GM18868 (cell line): ENCODE measurements around the gene KCNK10.
A peak's percentile ranks its signal among the peaks of the same experiment; 100 is the strongest.

Experiments
- ATAC-seq: cut with Tn5 transposase; IDR thresholded peaks from one replicate; pipeline ENCODE4 v1.9.1; 2021; ENCODE audit warnings: mild to moderate bottlenecking, moderate library complexity; ENCODE audit not compliant: unreplicated experiment

KCNK10 gene

DNA sequence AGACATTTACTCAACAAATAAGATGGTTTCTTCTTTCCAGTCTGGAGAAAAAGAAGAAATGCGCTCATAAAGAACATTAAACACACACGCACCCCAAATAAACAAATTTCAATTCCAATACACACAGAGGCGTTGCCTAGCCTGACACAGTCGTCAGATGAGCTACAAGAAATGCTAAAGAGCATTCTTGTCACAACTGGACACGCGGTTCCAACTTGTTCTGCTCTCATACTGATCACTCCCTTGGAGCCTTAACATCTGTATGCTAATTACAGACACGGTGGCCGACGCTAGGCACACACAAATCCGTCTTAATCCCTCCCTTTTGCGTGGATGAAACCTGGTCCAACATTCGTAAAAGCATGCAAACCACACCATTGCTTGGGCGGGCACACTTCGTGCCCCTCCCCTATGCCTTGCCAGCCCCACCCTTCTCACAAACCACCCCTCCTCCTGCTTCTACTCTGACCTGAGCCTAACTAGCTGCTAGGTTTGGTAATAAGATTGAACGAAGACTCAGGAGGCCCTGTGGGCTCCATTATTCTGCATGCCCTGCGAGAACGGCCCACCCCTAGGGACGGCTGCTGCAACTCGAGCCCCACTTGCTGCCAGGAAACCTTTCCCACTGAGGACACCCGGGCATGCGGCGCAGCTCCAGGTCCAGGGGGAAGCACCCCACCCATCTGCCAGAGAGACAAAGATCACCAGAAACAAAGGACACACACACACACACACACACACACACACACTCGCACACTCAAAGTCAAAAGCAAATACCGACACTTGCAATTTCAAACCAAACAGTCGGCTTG is 1.2 kb downstream of the KCNK10 start:
- no peak for ATAC-seq

- ATAC-seq: no peak
Measured at GRCh38 chr14:88318406-88318805, 4.7 kb downstream of the KCNK10 start.

- no peak for ATAC-seq
Measured at GRCh38 chr14:88316521-88316920, 6.5 kb downstream of the KCNK10 start.

DNA sequence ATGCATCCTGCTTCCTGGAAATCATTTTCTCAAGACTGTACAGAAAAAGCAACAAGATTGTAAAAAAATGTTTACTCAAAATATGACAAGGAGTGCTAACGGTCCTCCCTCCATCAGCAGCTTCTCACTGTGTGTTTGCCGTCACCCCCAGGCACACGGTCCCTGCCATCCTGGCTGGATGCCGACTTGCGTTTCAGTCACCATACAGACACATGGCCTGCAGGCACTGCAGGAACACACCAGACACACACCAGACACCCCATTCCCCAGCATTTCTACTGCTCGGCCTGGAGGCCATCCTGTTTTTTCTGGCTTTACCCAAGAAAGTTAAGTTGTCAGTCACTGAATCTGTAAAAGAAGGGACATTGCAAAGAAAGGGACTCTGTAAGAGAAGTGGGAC is 10.8 kb downstream of the KCNK10 start:
- no peak for ATAC-seq

- ATAC-seq: no peak
Measured at GRCh38 chr14:88311780-88312179, 11.3 kb downstream of the KCNK10 start.

GRCh38 chr14:88310449-88310848 is 12.6 kb downstream of the KCNK10 start:
- ATAC-seq: no peak

DNA sequence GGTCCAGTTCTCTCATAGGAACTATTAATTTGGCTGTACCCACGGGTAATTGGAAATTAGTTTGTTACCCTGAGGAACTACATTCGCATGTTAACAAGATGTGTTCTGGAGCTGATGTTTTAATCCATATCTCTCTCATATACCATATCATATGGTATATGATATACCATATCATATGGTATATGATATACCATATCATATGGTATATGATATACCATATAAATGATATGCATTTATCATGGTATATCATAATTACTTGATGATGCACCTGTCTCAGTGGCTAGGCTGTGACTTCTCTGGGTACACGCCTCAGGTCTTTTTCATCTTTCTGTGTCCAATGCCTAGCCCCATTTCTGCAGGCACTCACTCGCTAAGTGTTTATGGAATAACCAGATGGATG is 13.0 kb downstream of the KCNK10 start:
- ATAC-seq: no peak

- ATAC-seq: no peak
Measured at GRCh38 chr14:88305528-88306322, 17.3 kb downstream of the KCNK10 start.

DNA sequence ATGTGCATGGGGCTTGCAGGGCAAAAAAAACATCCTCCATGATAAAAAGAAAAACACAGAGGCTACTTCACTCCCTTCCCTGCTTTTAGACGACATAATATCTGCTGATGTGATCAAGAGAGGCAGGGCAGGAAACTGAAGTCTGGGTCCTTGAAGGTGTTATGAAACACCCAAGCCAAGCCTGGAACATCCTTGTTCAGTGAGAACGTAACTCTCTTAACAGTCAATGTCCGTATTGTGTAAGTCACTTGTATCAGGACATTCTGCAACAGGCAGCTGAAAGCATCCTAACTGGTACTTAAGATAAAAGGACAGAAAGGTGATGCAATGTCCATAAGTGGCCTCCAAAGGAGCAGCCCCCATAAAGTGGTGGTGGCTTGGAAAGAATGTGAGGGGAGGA is 20.0 kb downstream of the KCNK10 start:
- ATAC-seq: no peak

DNA sequence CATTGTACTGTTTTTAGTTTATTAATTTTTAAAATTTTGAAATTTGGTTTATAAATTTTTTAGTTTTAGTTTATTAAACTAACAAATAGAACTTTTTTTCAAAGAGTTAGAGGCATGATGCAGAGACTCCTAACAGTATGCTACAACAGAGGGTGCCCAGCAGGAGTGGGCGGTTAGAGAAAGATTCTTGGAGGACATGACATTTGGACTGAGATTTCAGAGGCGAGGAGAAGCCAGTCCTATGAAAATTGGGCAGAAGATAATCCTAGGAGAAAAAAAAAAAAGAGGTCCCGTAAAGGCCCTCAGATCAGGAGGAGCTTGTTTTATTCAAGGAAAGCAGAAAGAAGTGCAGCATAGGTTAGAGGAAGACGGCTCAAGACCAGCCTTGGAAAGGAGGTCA is 21.7 kb downstream of the KCNK10 start:
- no peak for ATAC-seq

GRCh38 chr14:88300817-88301216 is 22.3 kb downstream of the KCNK10 start:
- no peak for ATAC-seq

- ATAC-seq: peak; percentile 82
Measured at GRCh38 chr14:88299865-88300530, 23.1 kb downstream of the KCNK10 start.

DNA sequence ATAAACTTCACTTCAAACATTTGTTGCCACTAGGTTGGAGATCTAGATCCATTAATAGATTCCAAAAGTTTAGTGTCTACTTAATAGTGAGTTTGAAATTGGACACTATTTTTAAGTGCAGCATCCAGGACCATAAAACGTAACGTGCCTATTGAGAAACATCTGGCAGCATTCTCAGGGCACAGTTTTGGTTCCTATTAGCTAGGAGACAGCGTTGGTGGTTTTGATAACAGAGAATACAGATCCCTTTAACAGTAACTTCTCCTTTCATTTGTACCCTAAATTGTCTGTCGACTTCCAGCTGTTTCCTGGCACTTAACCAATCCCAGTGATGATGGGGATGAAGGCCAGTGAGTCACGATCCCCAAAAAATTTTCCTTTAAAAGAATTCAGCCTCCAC is 25.8 kb downstream of the KCNK10 start:
- ATAC-seq: no peak

DNA sequence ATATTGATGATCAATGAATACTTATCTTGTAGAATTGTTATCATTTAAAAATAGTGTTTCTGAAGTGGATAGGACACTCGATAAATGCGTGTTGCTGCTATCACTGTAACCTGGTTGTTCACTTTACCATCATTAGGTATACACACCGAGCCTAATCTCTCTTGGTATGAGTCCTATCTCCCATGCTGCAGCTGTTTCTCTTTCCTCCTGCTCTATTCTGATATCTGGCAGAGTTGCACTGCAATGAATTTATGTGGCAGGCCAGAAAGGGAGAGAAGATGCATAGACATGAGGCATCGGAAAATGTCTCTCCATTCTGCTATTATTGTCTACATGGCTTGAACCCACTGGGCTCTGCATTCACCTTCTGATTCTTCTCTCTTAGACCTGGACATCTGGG is 26.7 kb downstream of the KCNK10 start:
- ATAC-seq: no peak

- ATAC-seq: no peak
Measured at GRCh38 chr14:88289996-88290395, 33.1 kb downstream of the KCNK10 start.

DNA sequence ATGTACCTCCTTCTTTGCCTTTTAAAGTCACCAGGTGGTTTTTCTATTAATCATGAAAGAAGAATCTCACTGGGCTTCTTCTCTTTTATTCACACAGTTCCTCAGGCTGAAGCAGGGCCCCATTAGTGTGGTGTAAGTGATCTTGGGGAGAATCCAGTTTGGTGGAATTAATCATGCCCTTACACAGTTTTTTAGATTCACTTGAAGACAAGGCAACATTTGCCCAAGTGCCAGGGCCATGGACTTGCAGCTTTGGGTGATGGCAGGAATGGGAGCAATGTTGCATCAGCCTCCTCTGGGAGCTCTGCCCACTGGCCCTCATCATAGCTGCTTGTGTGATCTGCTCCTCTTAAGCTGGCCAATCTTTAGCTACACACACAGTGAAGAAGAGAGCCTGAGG is 33.8 kb downstream of the KCNK10 start:
- no peak for ATAC-seq

DNA sequence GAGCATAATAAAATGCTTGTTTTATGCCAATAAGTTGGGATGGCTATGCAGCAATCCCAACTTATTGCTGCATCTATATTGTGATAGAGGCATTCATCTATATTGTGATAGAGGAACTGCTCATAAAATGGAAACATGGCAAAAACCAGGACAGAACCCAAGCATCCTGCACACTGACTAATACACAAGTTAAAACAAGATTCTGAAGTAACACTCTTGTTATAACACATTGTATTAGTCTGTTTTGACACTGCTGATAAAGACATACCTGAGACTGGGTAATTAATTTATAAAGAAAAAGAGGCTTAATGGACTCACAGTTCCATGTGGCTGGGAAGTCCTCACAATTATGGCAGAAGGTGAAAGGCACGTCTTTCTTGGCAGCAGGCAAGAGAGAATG is 36.8 kb downstream of the KCNK10 start:
- no peak for ATAC-seq

GRCh38 chr14:88281447-88281846 is 41.6 kb downstream of the KCNK10 start:
- ATAC-seq: no peak

GRCh38 chr14:88276923-88277596 is 46.0 kb downstream of the KCNK10 start:
- ATAC-seq: no peak

DNA sequence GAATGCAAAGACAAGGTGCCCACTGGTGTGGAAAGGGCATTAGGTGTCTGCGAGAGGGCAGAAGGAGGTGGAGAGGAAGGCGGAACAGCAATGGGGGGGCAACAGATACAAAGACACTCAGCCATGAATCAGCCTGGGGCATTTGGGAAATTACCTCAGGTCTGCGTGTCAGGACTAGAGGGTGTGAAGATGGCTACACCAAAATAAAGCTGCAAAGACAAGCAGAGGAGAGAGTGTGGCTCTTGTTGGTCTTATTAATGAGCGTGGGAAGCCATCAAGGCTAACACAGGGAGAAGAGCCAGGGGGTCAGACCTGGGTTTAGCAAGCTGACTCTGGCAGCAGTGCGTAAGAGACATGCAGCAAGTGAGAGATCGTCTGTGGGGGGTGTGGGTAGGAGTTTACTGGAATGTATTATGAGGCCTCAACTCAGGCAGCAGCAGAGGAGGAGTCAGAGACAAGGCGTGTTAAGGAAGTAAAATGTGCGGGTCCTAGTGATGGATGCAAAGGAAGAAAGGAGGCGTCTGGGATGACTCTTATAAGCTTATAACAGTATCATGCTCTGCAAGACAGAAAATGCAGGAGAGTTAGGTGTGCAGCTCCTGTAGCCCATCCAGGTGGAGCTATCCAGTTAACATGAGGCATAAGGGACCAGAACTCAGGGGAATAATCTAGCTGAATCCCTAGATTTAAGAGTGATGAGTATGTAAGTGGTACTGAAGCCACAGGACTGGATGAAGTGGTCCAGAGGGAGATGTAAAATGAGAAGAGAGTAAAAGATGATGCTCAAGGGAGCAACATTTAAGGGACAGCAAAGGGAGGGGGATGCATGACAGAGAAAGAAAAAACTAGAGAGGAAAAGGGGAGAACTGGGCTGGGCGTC is 50.4 kb downstream of the KCNK10 start:
- no peak for ATAC-seq
